ENCODE measurements around the gene PGF.
A peak's percentile ranks its signal among the peaks of the same experiment; 100 is the strongest.

Gene PGF

DNA sequence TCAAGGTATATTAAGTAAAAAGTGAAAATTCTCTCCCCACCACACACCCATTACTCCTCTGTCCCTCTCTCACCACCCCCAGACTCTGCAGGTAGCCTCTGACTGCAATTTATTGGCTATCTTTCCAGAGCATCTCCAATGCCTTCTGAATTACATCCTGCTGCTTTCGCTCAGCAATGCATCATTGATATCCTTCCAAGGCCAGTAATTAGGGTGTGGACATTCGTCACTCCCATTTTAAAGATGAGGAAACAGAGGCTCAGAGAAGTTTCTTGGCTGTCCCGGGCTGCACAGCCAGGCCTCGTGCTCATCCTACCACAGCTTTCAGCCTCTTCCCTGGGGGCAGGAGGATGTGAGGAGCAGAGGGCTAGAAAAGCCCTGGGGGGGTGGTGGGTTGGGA, 23.6 kb upstream of the PGF start:
- DNase-seq = no peak

DNA sequence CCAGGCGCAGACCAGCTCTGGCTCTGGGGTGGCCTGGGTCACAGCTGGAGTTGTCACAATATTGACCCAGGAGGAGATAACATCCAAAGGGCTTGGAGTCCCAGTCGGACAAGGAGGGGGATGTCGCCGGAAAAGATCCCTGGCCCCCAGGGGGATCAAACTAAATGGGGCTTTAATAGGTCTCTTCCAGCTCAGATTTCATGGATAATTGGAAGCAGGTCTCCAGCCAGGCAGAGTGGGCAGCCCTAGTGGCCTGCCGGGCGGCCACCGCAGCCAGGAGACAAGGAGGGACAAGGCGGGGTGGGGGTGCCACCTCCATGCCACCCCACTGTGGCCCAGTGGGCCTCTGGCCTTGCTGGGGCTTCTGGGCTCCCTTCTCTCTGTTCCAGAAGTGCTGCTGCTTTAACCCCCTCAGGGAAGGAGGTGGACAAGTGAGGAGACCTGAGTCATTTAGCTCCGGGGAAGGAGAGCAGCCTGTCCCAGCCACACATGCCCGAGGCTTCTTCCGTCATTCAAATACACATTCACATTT, 23.1 kb upstream of the PGF start:
- DNase-seq = no peak

DNA sequence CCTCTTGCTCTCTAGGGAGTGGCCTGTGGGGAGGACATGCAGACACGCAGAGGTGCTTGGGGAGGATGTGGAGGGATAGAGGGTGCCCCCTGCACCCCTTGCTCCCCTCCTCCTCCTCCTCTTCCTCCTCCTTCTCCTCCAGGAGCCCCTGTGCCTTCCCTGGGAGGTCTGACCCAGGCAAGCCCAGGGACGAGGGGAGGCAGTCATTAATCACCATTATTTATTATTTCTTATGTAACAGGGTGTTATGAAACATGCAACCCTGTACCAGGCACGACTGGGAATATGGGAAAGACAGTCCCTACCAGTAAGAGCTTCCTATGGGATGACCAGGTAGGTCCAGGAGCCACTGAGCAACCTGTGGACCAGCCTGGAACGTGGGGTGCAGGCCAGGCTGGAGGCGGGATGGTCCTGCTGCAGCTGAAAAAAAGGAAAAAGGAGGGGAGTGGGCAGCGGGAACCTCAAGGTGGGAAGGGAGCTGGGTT, 22.5 kb upstream of the PGF start:
- no peak for DNase-seq

DNA sequence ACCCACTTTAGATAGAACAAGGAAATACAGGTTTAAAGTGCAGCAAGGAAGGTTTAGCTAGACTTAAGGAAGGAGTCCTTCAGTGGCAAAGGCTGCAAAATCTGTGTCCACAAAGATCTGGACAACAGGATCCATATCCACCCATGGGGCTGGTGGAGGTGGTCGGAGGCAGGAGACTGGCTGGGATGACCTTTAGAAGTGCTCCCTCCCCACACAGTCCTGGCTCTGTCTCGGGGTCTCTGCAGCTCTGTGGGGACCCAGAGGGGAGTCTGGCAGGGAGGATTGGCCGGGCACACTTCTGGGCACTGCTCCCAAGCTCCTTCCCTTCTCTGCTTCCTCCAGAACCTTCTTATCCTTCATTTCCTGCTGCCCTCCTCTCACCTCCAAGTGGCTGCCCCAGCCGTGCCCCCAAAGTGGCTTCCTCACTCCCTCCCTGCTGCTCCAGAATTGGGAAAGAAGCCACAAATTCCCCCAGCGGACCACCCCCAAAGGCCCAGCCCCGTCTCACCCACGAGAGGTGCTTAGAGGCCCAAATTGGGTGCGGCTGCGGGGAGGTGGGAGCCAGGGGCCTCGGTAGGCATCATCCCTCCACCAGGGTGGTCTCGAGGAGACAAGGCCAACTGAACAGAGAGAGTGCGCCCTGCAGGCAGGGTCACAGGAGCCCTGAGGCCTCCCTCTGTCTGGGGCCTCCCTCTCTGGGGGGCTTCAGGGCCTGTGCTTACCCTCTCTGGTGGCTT, 21.9 kb upstream of the PGF start:
- no peak for DNase-seq

DNA sequence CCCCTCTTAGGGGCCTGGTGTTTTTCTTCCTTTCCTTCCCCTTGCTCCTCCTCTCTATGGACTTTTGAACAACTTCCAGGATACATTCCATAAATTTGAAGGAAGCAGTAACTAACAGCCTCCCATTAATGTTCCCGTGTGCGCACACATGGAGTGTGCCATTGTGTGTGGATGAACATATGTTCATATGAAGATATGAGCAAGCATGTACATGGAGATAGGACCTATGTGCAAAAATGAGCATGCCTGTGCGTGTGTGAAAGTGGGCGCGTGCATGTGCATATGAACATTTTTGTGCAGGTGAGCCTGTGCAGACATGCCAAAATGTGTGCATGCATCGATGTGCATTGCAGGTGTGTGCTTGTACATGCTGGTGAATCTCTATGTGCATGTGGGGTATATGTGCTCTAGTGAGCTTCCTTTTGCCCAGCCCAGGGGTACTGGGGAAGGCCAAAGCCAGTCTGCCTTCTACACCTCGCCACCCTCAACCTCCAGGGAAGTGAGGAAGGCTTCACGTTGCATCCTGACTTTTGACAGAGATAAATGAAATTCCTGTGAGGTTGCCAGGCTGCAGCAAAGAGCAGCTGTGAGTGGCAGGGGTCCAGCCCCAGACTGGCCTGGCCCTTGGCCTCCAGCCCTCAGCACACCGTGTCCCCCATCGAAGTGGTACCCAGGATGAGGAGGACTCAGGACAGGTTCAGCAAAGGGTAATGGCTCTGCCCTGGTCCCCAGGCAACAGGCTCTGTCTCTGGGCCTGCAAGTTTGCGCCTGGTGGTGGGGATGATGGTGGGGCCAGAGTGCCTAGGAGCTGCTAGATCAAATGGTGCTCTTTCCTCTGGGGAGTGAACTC, 21.1 kb upstream of the PGF start:
- no peak for DNase-seq

DNA sequence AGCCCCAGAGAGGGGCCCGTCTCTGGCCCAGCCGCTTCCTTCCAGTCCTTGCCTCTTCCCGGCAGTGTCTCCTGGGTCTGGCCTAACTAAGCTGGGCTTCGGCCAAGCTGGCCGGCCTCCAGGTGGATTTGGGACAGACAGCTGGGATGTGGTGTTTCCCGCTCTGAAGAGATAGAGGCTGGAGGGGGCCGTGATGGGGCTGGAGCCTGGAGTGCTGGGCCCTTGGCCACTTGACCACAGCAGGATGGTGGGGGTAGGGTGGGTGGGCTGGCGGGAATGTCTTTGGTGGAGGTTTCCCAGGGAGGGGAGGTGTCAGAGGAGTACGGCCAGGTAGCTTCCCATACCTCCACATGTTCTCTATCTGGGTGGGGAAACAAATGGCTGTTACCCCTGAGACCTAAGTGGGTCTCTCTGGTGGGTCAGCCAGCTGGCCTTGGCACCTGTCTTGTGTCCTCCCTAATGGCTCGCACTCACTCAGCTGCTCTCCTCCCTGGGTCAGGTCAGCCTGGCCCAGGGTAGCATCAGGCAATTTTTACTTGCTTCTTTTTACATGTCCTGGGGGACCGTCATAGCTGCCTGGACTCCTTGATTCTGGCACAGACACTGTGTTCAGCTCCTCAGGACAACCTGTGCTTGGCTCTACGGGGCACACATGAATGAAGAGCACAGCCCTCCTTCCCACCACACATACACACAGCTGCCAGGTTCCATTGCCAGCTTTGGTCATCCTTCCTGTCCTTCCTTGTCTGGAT, 19.8 kb upstream of the PGF start:
- no peak for DNase-seq

DNA sequence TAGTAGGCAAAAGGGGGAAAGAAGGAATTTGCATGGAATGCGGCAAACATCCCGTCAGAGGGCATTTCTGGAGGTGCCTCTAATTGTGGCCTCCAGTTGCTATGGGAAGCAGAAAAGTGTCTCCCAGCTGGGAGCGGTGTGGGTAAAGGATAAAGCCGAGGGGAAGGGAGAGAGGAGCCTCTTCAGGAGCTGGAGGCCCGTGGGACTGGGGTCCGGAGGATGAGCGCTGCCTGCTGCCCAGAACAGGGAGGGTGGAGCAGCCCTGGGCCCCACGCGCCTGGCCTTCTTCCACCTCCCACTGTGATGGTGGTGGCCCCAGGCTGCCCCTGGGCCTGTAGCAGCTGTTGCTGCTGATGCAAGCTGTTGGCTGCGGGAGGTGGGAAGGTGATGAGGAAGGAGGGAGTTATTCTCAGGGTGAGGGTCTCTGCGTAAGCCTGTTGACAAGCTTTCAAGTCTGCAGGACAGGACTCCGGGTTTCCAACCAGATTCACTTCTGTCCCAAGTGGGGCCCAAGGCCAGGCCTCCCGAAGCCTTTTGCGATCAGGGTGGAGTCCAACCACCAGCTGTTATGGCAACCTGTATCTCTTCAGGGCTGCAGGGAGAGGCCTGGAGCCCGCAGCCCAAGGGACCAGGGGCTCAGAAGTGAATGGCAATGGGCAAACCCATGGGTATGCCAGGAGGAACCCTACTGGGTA, 19.1 kb upstream of the PGF start:
- DNase-seq = no peak

DNA sequence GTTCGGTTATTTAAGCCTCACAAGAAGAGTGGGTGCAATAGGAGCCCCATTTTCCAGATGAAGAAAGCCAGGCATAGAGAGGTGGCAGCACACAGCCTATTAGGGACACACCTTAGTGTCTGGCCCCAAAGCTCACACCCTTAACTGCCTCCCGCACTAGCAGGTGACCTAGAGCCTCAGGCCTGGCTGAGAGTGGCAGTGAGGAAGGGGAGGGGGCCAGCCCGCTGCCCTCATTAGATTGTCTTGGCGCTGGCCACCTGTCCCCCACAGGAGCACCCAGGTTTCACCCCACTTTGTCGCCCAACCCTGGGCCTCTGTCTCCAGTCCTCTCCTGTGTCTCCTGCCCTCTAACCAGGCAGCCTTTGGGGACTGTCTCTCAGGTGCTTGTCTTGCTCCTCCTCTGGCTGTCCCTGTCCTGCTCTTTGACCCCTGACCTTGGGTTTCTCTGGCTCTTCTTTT, 18.5 kb upstream of the PGF start:
- DNase-seq = no peak

DNA sequence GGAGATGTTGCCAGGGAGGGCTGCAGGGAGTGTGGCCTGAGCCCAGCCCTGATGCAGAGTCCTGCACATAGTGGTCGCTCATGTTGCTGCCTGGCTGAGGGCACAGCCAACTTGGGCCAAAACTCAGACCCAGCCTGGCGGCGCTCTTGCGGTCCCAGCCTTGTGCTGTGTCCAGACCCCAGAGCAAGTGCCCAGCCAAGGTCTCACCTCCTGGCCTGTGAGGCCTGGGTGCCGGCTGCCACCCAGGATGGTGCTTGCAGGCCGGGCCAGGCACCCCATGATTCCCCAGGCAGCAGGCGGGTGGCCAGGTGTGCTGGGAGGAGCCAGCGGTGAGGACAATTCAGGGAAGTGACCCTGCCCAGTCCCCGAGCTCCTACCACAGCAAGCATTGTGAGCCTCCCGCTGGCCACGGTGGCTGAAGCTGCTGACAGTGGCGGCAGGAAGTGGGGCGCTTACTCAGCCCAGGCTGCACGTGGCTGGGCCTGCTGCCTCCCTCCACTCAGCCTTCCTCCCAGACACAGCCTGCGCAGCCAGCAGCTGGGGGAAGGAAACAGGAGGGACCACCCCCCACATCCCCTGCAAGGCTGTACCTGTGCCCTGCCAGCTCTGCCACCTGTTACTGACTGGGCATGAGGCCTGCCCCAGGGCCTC, 17.7 kb upstream of the PGF start:
- no peak for DNase-seq

DNA sequence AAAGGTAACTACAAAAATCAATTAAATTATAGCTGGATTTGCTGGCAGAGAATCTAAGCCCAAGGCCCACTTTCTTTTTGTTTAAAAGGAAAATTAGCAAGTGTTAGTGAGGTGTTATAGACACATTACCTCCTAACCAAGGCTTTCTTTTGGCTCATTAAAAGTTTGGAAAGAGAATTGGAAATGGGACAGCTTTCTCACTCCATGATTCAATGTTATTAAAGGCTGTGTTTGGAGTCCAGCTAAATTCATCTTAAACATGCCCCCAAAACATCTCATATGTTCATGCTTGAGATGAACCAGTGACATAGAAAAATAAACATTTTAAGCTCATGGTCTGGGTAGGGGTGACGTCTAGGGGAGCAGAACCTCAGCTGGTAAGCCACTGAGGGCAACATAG, 13.4 kb upstream of the PGF start:
- DNase-seq = no peak

DNA sequence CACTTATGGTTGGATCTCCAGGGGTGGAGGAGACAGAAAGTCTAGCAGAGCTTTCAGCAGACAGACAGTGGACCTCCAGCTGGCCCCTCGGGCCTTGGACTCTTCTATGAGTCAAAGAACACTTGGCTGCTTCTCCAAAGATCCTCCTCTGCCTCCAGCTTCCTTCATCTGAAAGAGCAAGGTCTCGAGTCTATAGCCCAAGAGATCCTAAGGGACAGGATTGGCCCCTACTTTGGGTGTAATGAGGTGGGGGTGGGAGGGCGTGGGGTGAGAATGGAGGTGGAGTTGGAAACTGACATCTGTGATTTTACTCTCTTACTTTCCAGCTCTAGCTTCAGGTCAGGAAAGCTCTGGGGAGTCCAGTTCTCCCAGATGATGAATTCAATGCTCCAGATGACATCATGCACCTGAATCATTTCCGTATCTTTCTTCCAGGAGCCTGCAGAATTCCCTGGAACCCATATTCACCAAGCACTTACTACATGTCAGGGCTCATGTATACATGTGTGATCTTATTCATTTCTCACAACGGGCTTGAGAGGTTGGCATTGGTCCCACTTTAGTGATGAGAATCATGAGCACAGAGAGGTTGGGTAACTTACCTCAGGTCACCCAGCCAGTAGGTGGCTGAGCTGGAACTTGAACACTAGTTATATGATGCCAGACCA, 10.2 kb upstream of the PGF start:
- DNase-seq = no peak

DNA sequence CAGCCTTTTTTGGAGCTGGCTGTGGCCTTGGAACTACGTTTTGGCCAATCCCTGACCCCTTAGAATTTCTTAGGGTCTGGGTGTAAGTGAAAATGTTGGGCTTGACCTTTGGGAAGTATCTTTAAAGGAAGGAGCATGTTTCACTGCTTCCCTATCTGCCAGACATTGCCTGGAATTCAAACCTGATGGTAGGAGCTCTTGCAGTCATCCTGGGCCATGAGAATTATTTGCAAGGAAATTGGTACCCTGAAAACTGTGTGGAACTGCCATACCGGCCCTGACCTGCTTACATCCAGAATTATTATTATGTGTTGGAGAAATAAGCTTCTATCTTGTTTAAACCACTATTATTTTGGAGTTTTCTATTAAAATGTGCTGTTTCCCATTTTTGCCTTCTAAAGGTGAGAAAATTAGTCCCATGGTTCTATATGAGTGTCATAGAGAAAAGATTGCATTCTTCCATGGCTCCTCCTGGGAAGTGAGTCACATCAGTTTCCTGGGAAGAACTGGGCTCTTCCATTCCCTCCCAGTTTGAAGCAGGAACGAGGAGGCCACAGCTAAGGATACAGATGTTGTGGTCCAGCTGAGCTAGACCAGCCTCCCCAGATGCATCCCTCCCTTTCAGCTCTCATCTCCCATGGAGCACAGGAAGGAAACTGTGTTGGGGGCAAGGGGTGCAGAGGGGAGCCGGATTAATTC, 9.5 kb upstream of the PGF start:
- no peak for DNase-seq

DNA sequence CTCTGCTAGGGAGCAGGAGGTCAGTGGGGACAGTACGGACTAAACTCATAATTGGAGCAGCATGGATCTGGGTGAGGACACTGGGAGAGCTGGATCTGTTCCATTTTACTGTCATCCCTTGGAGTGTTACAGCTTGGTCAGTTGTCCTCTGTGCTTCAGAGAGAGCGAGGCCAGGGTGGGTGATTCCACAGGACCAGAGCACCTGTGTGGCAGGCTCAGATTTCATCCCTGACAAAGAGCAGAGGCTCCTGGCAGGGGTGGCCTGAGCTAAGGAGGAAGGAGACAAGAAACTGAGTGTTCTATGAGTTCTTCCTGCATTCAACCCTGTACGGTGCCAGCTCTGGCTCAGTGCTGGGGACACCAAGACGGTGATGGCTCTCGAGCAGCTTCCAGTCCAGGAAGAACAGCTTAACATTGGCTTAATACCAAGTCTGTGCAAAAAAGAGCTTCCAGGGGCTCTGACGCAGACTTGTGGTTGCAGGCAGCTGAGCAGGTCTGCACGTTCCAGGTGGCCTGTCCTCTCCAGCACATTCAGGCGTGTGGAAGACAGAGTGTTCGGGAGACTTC, 8.4 kb upstream of the PGF start:
- DNase-seq = no peak

DNA sequence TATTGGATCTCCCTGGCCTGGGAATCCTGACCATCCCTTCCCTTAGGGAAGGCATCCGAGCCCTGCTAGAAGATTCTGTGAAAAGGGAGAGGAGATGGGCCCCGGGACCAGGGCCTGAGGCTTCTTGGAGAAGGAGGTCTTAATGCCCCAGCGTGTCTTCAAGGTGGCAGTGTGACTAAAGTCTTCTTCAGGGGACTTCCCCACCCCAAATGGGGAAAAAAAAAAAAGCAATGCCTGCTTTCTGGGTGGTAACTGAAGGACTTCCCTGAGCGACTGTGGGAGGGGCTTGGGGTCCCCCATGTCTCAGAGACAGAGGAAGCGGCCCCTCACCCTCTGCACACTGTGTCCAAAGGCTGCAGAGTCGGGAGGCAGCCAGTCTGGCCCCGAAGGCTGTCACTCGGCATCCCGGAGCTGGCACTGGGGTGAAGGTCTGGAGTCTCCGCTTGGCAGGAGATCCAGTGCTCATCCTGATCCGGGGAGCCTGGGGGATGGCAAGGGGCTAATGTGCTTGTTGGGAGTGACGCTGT, 7.8 kb upstream of the PGF start:
- DNase-seq = no peak

DNA sequence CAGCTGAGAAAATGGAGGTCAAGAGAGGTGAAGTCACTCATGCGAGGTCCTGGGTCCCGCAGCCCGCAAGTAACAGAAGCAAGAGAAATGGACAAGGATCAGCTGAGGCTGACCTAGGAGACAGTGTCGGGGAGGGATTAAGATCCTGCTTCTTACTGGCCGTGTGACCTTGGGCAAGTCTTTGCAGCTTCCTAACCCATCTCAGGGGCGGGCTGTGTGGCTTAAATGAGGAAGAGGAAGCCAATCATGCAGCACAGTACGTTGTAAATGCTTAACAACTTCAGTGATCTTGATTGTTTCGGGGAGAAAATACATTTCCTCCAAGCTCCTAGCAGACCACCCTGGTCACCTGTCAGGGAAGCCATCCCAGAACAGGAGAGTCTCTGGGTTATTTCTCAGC, 7.1 kb upstream of the PGF start:
- DNase-seq = no peak

DNA sequence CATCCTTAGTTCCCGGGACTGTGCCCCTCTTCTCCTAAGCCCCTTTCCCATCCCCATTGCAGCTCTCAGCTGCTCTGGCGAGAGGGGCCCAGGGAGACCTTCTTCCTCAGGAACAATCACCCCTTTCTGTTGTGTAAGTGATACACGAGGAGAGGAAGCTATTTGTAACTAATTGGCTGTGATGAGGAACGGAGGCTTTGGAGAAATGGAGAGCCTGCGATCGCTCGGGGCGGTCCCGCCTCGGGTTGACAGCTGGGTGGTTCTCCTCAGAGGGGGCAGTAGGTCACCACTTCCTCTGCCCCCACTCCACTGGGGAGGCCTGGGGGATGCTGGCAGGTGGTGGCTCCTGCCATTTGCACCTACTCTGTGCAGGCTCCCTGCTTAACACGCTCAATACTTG, 6.6 kb upstream of the PGF start:
- DNase-seq = no peak

DNA sequence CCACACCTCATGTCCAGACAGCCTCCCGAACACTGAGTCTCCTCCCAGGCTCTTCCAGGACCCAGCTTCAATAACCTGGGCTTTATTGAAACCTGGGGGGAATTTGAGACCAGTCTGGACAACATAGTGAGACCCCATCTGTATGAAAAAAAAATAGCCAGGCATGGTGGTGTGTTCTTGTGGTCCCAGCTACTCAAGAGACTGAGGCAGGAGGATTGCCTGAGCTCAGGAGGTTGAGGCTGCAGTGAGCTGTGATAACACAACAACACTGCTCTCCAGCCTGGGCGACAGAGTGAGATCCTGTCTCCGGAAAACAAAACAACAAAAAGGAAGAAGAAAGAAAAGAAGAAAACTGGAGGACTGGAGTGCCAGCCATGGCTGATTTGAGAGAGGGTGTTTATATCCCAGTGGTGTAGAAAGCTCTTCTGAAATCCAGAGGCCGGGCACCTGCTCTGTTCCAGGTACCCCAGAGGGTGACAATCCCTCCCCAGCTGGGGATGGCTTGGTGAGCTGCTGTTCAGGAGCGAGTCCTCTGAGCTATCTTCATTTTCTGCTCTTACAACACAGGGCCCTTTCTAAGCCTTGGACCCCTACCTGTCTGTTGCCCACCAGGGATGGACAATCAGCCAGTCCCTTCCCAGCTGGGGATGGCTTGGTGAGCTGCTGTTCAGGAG, 6.0 kb upstream of the PGF start:
- no peak for DNase-seq

DNA sequence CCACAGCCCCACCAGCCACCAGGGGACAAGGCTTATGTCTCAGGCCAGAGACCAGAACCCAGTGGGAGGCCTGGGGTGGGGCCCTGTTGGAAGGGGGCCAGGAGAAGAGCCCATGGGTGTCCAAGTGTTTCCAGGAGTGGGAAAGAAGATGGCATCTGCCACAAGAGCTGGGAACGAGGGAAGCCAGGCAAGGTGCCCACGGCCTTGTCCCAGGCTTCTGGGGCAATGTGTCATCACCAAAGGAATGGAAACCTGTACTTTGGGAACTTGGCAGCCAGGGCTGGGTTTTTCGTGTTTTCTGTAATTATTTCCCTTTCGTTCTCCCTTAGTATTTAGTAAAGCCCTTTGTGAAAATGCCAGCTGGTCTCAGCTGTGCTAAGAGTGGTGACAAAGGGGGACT, 5.3 kb upstream of the PGF start:
- peak in 1 of 56 donors; percentile 4 for DNase-seq

All from nucleus accumbens (tissue), 56 donors.